PFSK-1 (cell line): ENCODE results near the gene TREM1.

ENCODE experiments used
- FOXP2 ChIP-seq: optimal IDR thresholded peaks from 2 replicates; pipeline ENCODE3; 2011; ENCODE audit warnings: borderline replicate concordance, control low read depth, inconsistent platforms; ENCODE audit not compliant: insufficient read depth; ENCODE audit errors: extremely low read length, extremely low read depth
- POLR2AphosphoS5 ChIP-seq: IDR thresholded peaks from 2 replicates; pipeline ENCODE4 v1.6.1; 2012; ENCODE audit warnings: low read depth, mild to moderate bottlenecking, control low read depth, low read length, moderate library complexity
- REST ChIP-seq, 2 experiments: IDR thresholded peaks; 2 replicates each; pipeline versions ENCODE4 v1.6.1 to v1.8.0; 2011 to 2012; ENCODE audit warnings: low read depth in 2 of 2, low read length in 2 of 2, control low read depth in 1 of 2, inconsistent platforms in 1 of 2, mild to moderate bottlenecking in 1 of 2, moderate library complexity in 1 of 2; ENCODE audit not compliant: insufficient read depth in 1 of 2
- SIN3A ChIP-seq: IDR thresholded peaks from 2 replicates; pipeline ENCODE4 v1.6.1; 2012; ENCODE audit warnings: mild to moderate bottlenecking, low read length, moderate library complexity, borderline replicate concordance; ENCODE audit not compliant: insufficient read depth
- TAF1 ChIP-seq: IDR thresholded peaks from 2 replicates; pipeline ENCODE4 v1.6.1; 2012; ENCODE audit warnings: low read length, control low read depth, borderline replicate concordance; ENCODE audit not compliant: insufficient read depth

TREM1 gene

DNA sequence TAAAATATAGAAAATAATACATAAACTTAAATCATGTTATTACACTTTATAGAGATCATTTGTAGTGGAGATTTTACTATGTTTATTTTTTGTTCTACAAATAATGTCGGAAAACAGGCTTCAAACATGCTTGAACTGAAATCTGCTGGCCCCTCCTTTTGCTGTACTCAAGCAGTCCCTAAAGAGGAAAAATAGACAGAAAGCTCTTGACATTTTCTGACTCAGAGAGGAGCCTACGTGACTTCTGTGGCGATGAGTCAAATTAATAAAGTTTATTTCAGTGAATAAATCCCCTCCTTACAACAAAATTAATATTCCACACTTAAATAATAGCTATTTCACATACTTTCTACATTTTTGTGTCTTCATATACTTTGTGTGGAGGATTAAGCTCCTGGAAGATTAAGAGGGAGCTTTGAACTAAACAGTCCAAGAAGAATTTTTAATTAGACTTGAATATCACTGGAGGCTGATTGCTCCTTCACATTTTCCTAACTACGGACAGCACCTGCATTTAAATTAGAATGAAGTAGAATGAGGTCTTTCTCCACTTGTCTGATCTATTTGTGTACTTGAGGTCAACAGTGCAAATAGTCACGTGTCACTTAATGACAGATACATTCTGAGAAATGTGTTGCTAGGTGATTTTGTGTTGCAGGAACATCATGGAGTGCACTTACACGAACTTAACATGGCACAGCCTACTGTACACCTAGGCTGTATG, 1.7 kb upstream of the TREM1 start:
- TF ChIP-seq SIN3A (no peak), FOXP2 (no peak), TAF1 (no peak), POLR2AphosphoS5 (no peak), REST (IDR thresholded peaks at IDR 0.05; ENCODE audit: insufficient read depth in 1 of 2, low read depth in 2 of 2, low read length in 2 of 2) (no peak)

DNA sequence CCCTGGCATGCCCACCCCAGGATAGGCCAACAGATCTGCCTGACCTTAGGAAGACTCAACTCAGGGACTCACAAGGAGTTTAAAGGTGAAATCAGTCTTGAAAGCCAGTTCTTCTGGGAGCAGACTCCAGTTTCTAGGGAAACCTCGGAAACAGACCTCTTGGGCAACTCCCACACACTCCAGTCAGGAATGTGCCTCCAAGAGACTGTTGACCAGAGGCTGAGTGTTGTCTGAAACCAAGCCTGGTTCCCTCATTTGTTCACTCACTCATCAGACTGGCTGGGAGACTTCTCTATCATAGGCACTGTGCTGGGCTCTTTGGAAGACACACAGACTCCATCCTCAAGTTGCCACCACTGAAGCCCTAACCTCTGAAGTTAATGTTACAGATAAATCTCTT, 1.8 kb downstream of the TREM1 start:
- TF ChIP-seq FOXP2 (no peak), POLR2AphosphoS5 (no peak), SIN3A (no peak), TAF1 (no peak), REST (IDR thresholded peaks at IDR 0.05; ENCODE audit: insufficient read depth in 1 of 2, low read depth in 2 of 2, low read length in 2 of 2) (no peak)

DNA sequence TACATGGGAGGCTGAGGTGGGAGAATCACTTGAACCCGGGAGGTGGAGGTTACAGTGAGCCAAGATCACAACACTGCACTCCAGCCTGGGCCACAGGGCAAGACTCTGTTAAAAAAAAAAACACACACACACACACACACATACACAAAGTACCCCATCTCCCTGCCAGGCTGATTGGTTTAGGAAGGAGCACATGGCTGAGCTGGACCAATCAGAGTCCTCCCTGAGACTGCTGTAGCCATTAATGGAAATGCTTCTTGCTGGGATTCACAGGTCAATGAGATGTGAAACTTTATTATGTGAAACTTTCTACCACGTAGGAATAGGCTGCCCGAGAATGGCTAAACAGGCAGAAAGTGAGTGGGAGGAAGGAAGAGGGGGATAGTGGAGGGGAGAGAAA, 2.9 kb downstream of the TREM1 start:
- TF ChIP-seq REST (IDR thresholded peaks at IDR 0.05; ENCODE audit: insufficient read depth in 1 of 2, low read depth in 2 of 2, low read length in 2 of 2) (no peak), TAF1 (no peak), POLR2AphosphoS5 (no peak), SIN3A (no peak), FOXP2 (no peak)

DNA sequence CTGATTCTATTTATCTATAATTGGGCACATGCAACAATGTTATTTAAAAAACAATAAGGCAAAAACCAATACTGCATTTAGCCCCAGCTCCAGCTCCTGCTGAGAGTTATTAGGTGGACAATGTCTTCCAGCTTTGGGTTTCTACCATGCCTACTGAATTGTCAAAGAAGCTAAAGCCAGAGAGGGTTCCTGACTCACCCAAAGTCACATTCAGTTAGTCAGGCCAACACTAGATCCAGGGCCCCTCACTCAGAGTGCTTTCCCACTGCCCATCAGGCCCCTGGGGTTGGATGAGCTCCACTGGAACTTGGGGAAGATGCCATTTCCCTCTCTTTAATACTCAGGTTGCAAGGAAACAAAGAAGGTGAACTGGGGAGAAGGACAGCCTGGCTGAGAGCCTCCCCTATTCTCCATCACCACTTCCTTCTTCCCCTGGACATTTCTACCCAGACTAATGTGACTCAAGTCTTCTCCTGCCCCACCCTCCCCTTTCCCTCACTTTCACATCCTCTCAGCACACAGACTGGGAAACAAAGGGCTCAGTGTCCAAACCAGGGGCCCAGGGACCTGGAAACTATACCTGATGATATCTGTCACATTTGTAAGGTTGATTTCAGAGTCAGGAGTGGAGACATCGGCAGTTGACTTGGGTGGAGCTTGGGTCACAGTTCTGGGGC, 6.0 kb downstream of the TREM1 start:
- TF ChIP-seq FOXP2 (no peak), POLR2AphosphoS5 (no peak), SIN3A (no peak), REST (IDR thresholded peaks at IDR 0.05; ENCODE audit: insufficient read depth in 1 of 2, low read depth in 2 of 2, low read length in 2 of 2) (no peak), TAF1 (no peak)
